A549 treated with ZK216348 at 1 μM for 4 hours (cell line): ENCODE measurements around the gene TOX3. TPM values are rescaled to one million over a fixed set of nuclear protein-coding genes. Genes with fewer than 3 reads are reported as not detected.

Experiments used
- total RNA-seq: library from RNA; stranded (reverse); fragments of 200-300 nt; extraction: Qiagen RNA extraction; gene quantifications from 5 replicates; pipeline ENCODE4 v1.2.3, GENCODE V29; 2022; ENCODE audit warnings: low read depth

Gene TOX3
- total RNA-seq: 0.07 to 0.67 TPM (median 0.23 TPM) in 5 replicates

GRCh38 chr16:52547004-52547833 lies at the start of gene TOX3:
Gene TOX3 (minus strand): TSS chr16:52547143. CDS start chr16:52546723, 420 bp downstream.

